CD4-positive, alpha-beta T cell treated with Interleukin-17A for 4 hours (primary cell): ENCODE results near the gene MC5R.
"Not testable (repeated sequence)": the region's sequence is repeated elsewhere in the genome, so short reads cannot be mapped to it uniquely, and the experiment has no call there.

ENCODE experiments used
- DNase-seq: peaks from one replicate; pipeline ENCODE4 v3.0.0-alpha.2; 2020; ENCODE audit warnings: mixed read lengths

The MC5R gene

GRCh38 chr18:13862898-13863297, 38.9 kb downstream of the MC5R start:
- not testable (repeated sequence) for DNase-seq

GRCh38 chr18:13868501-13869271, 44.7 kb downstream of the MC5R start:
- DNase-seq, result no peak

GRCh38 chr18:13871701-13872100, 47.8 kb downstream of the MC5R start:
- no peak for DNase-seq

GRCh38 chr18:13872373-13872772, 48.4 kb downstream of the MC5R start:
- no peak for DNase-seq

- DNase-seq, result no peak
These were observed 49.0 kb downstream of the MC5R start for GRCh38 chr18:13872932-13873331.

- DNase-seq, result no peak
These were observed 50.6 kb downstream of the MC5R start for GRCh38 chr18:13874558-13874957.
